Adrenal gland (tissue), 5 donors: Measurements from ENCODE around the gene TEKT3.

ENCODE experiments used
- CTCF ChIP-seq, 6 experiments: fragments of 450-650 bp in 4 of 6; fragments of 200-600 bp in 2 of 6; sonication (generic) in 1 of 6; IDR thresholded peaks; 1 replicate in 5 of 6; 2 replicates in 1 of 6; pipeline versions ENCODE4 v1.5.1 to v1.8.0; 2016 to 2021; ENCODE audit warnings: antibody characterized with exemption in 6 of 6, mild to moderate bottlenecking in 2 of 6, moderate library complexity in 1 of 6
- POLR2A ChIP-seq, 2 donors: fragments of 450-650 bp; IDR thresholded peaks; one replicate each; pipeline ENCODE4 v1.6.1; 2017; ENCODE audit warnings: antibody characterized with exemption in 2 of 2, mild to moderate bottlenecking in 2 of 2, moderate library complexity in 1 of 2
- donor health status: DM: no; HTN: no; CAD: no.

DNA sequence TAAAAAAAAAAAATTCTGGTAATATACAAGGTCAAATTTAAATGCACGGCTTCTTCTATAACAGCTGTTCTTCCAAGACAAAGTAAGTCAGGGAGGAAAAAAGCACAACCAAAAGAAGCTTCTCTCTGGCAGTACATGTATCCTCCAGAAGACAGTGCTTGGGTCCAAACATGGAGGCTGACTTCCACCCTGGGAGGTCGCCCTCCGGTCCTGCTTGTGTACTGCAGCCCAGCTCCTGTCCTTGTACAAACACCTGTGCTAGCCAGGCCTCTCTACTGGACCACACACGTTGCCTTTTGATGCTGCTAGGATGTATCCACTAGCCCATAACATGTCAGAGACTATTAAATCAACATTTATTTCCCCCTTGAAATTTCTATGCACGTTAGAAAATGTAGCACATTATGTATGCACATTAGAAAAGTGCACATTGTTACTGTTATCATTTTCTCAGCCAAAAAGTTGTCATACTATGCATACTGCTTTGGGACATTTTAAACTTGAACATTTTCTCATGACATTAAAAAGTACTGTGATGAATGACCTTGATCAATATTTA is 21.9 kb downstream of the TEKT3 start:
- TF ChIP-seq CTCF (IDR thresholded peaks at IDR 0.05): no peak
- no peak for TF ChIP-seq POLR2A (IDR thresholded peaks at IDR 0.05)
